Activated naive CD4-positive, alpha-beta T cell treated with anti-CD3 and anti-CD28 coated beads for 36 hours (primary cell): ENCODE results near the gene LRP3. TPM values are rescaled to one million over a fixed set of nuclear protein-coding genes. Genes with fewer than 3 reads are reported as not detected.
"Not testable (repeated sequence)": the region's sequence is repeated elsewhere in the genome, so short reads cannot be mapped to it uniquely, and the experiment has no call there.

Experiments
- CTCF ChIA-PET: fragments of 350-600 bp; sonication (Branson Sonifier 250); formaldehyde crosslinking; loops from one replicate; lab custom pipeline; 2021; ENCODE audit warnings: antibody characterized with exemption; lab: Charles Lee
- DNase-seq: peaks from one replicate; pipeline ENCODE4 v3.0.0-alpha.2; 2020
- H3K27ac Mint-ChIP-seq: one replicate; pipeline ENCODE4 v1.8.0; 2021; ENCODE audit warnings: mild to moderate bottlenecking, mixed read lengths
- H3K27me3 Mint-ChIP-seq: one replicate; pipeline ENCODE4 v1.8.0; 2021; ENCODE audit warnings: low read depth, mixed read lengths
- H3K36me3 Mint-ChIP-seq: one replicate; pipeline ENCODE4 v1.8.0; 2021; ENCODE audit warnings: low read depth, mixed read lengths
- H3K4me1 Mint-ChIP-seq: one replicate; pipeline ENCODE4 v1.8.0; 2021; ENCODE audit warnings: low read depth, mixed read lengths
- H3K4me3 Mint-ChIP-seq: one replicate; pipeline ENCODE4 v1.8.0; 2021; ENCODE audit warnings: mild to moderate bottlenecking, moderate library complexity, mixed read lengths
- H3K9me3 Mint-ChIP-seq: one replicate; pipeline ENCODE4 v1.8.0; 2021; ENCODE audit warnings: mixed read lengths
- intact Hi-C: fragments of 100-400 bp; cut with micrococcal nuclease; formaldehyde crosslinking; loops from one replicate; pipeline ENCODE4 v1.15.1; 2023
- total RNA-seq, 2 experiments: library from RNA; stranded (reverse); gene quantifications; one replicate each; pipeline ENCODE4 v1.2.3, GENCODE V29; 2021

The LRP3 gene
- total RNA-seq, 2 experiments from 2014 or later, result 0.76 to 0.84 TPM

- Mint-ChIP-seq H3K27ac (no peak overlapping the region), H3K36me3 (no peaks in the 10 kb centered on the region), H3K4me1 (no peaks in the 10 kb centered on the region), H3K4me3 (no peak overlapping the region), H3K27me3 (no peaks in the 10 kb centered on the region), H3K9me3 (no peaks in the 10 kb centered on the region)
- intact Hi-C loops, result no loop called here
- DNase-seq, result no peak
- CTCF ChIA-PET, result no interaction called here
Observed at GRCh38 chr19:33205531-33206260, 11.6 kb downstream of the LRP3 start.

GRCh38 chr19:33206261-33207039, 12.3 kb downstream of the LRP3 start:
- Mint-ChIP-seq H3K4me3 (no peak overlapping the region), H3K4me1 (no peaks in the 10 kb centered on the region), H3K27me3 (no peaks in the 10 kb centered on the region), H3K9me3 (no peaks in the 10 kb centered on the region), H3K36me3 (no peaks in the 10 kb centered on the region), H3K27ac (no peak overlapping the region)
- CTCF ChIA-PET, result no interaction called here
- intact Hi-C loops, result no loop called here
- DNase-seq, result no peak

- H3K4me3 Mint-ChIP-seq, result no peak overlapping the region
- H3K4me1 Mint-ChIP-seq, result no peaks in the 10 kb centered on the region
- H3K9me3 Mint-ChIP-seq, result no peaks in the 10 kb centered on the region
- intact Hi-C loops, result no loop called here
- CTCF ChIA-PET, result no interaction called here
- no peak for DNase-seq
- no peaks in the 10 kb centered on the region for H3K36me3 Mint-ChIP-seq
- no peaks in the 10 kb centered on the region for H3K27me3 Mint-ChIP-seq
- H3K27ac Mint-ChIP-seq, result no peak overlapping the region
Observed at GRCh38 chr19:33207040-33207620, 13.0 kb downstream of the LRP3 start.

- Mint-ChIP-seq H3K36me3 (no peaks in the 10 kb centered on the region), H3K4me3 (no peak overlapping the region), H3K9me3 (no peaks in the 10 kb centered on the region), H3K27me3 (no peaks in the 10 kb centered on the region), H3K27ac (no peak overlapping the region), H3K4me1 (no peaks in the 10 kb centered on the region)
- intact Hi-C loops, result no loop called here
- no peak for DNase-seq
- CTCF ChIA-PET, result no interaction called here
Observed at GRCh38 chr19:33207903-33208302, 13.8 kb downstream of the LRP3 start.

- H3K27ac Mint-ChIP-seq, result no peak overlapping the region
- no peaks in the 10 kb centered on the region for H3K9me3 Mint-ChIP-seq
- no peak overlapping the region for H3K4me3 Mint-ChIP-seq
- H3K27me3 Mint-ChIP-seq, result no peaks in the 10 kb centered on the region
- no peaks in the 10 kb centered on the region for H3K4me1 Mint-ChIP-seq
- CTCF ChIA-PET, result no interaction called here
- DNase-seq, result no peak
- no peaks in the 10 kb centered on the region for H3K36me3 Mint-ChIP-seq
- intact Hi-C loops, result no loop called here
Observed at GRCh38 chr19:33208371-33208895, 14.3 kb downstream of the LRP3 start.

- no peaks in the 10 kb centered on the region for H3K9me3 Mint-ChIP-seq
- H3K36me3 Mint-ChIP-seq, result no peaks in the 10 kb centered on the region
- DNase-seq, result no peak
- no peak overlapping the region for H3K4me3 Mint-ChIP-seq
- CTCF ChIA-PET, result no interaction called here
- H3K27ac Mint-ChIP-seq, result no peak overlapping the region
- intact Hi-C loops, result no loop called here
- no peaks in the 10 kb centered on the region for H3K27me3 Mint-ChIP-seq
- no peaks in the 10 kb centered on the region for H3K4me1 Mint-ChIP-seq
Observed at GRCh38 chr19:33208904-33209849, 15.0 kb downstream of the LRP3 start.

GRCh38 chr19:33209850-33210230, 15.7 kb downstream of the LRP3 start:
- intact Hi-C loops, H3K36me3 Mint-ChIP-seq, CTCF ChIA-PET, H3K27ac Mint-ChIP-seq, H3K27me3 Mint-ChIP-seq, DNase-seq, H3K4me1 Mint-ChIP-seq, H3K4me3 Mint-ChIP-seq, H3K9me3 Mint-ChIP-seq: not testable (repeated sequence)

- intact Hi-C loops, result no loop called here
- CTCF ChIA-PET, result no interaction called here
- Mint-ChIP-seq H3K27me3 (no peaks in the 10 kb centered on the region), H3K4me3 (no peak overlapping the region), H3K4me1 (no peaks in the 10 kb centered on the region), H3K27ac (no peak overlapping the region), H3K9me3 (no peaks in the 10 kb centered on the region), H3K36me3 (no peaks in the 10 kb centered on the region)
- DNase-seq, result no peak
Observed at GRCh38 chr19:33210266-33210940, 16.3 kb downstream of the LRP3 start.

- H3K27me3 Mint-ChIP-seq, result no peaks in the 10 kb centered on the region
- CTCF ChIA-PET, result interaction anchor here (0.5 kb wide), 1 partner anchor 126 kb away, joined by 3 read pairs; no protein-coding TSS in a partner anchor
- DNase-seq, result no peak
- no peaks in the 10 kb centered on the region for H3K36me3 Mint-ChIP-seq
- intact Hi-C loops, result no loop called here
- no peak overlapping the region for H3K4me3 Mint-ChIP-seq
- H3K4me1 Mint-ChIP-seq, result no peaks in the 10 kb centered on the region
- no peak overlapping the region for H3K27ac Mint-ChIP-seq
- no peaks in the 10 kb centered on the region for H3K9me3 Mint-ChIP-seq
Observed at GRCh38 chr19:33211794-33212435, 17.8 kb downstream of the LRP3 start.

GRCh38 chr19:33212436-33213172, 18.5 kb downstream of the LRP3 start:
- H3K27me3 Mint-ChIP-seq, result no peaks in the 10 kb centered on the region
- no peak overlapping the region for H3K4me3 Mint-ChIP-seq
- CTCF ChIA-PET, result interaction anchor here (0.5 kb wide), 1 partner anchor 125 kb away, joined by 3 read pairs; no protein-coding TSS in a partner anchor
- intact Hi-C loops, result no loop called here
- H3K9me3 Mint-ChIP-seq, result no peaks in the 10 kb centered on the region
- no peaks in the 10 kb centered on the region for H3K36me3 Mint-ChIP-seq
- no peak for DNase-seq
- no peaks in the 10 kb centered on the region for H3K4me1 Mint-ChIP-seq
- H3K27ac Mint-ChIP-seq, result no peak overlapping the region

GRCh38 chr19:33214596-33214995, 20.5 kb downstream of the LRP3 start:
- no peaks in the 10 kb centered on the region for H3K4me1 Mint-ChIP-seq
- intact Hi-C loops, result no loop called here
- CTCF ChIA-PET, result no interaction called here
- DNase-seq, result no peak
- no peak overlapping the region for H3K27ac Mint-ChIP-seq
- no peak overlapping the region for H3K4me3 Mint-ChIP-seq
- no peaks in the 10 kb centered on the region for H3K36me3 Mint-ChIP-seq
- no peaks in the 10 kb centered on the region for H3K9me3 Mint-ChIP-seq
- H3K27me3 Mint-ChIP-seq, result no peaks in the 10 kb centered on the region
